Activated T-helper 1 cell treated with anti-CD3 and anti-CD28 coated beads, Interleukin-2, amount 50 U/mL, for 16 hours (primary cell): ENCODE data around the gene PLPPR1.

Experiments
- DNase-seq, 2 donors: peaks; one replicate each; pipeline ENCODE4 v3.0.0-alpha.2; 2020; ENCODE audit warnings: low read depth in 1 of 2, low spot score in 1 of 2

The PLPPR1 gene

GRCh38 chr9:101047848-101048397 lies 19.4 kb downstream of the PLPPR1 start:
- DNase-seq, result no peak

GRCh38 chr9:101050650-101051049 lies 22.1 kb downstream of the PLPPR1 start:
- no peak for DNase-seq

- no peak for DNase-seq
Measured at GRCh38 chr9:101054657-101055056, 26.1 kb downstream of the PLPPR1 start.

- DNase-seq, result no peak
Measured at GRCh38 chr9:101055516-101055915, 27.0 kb downstream of the PLPPR1 start.

- DNase-seq, result no peak
Measured at GRCh38 chr9:101062686-101063085, 34.2 kb downstream of the PLPPR1 start.

GRCh38 chr9:101063192-101063591 lies 34.7 kb downstream of the PLPPR1 start:
- DNase-seq, result no peak

GRCh38 chr9:101064206-101064605 lies 35.7 kb downstream of the PLPPR1 start:
- no peak for DNase-seq

- DNase-seq, result no peak
Measured at GRCh38 chr9:101065930-101066329, 37.4 kb downstream of the PLPPR1 start.

- no peak for DNase-seq
Measured at GRCh38 chr9:101068696-101069095, 40.2 kb downstream of the PLPPR1 start.

GRCh38 chr9:101072259-101072658 lies 43.7 kb downstream of the PLPPR1 start:
- no peak for DNase-seq

- no peak for DNase-seq
Measured at GRCh38 chr9:101073122-101073521, 44.6 kb downstream of the PLPPR1 start.

- no peak for DNase-seq
Measured at GRCh38 chr9:101081641-101082040, 53.1 kb downstream of the PLPPR1 start.

GRCh38 chr9:101083448-101084202 lies 55.1 kb downstream of the PLPPR1 start:
- DNase-seq, result no peak

- DNase-seq, result no peak
Measured at GRCh38 chr9:101087426-101087825, 58.9 kb downstream of the PLPPR1 start.

- no peak for DNase-seq
Measured at GRCh38 chr9:101092922-101093321, 64.4 kb downstream of the PLPPR1 start.

GRCh38 chr9:101093620-101094019 lies 65.1 kb downstream of the PLPPR1 start:
- no peak for DNase-seq

GRCh38 chr9:101094686-101095085 lies 66.2 kb downstream of the PLPPR1 start:
- DNase-seq, result no peak

GRCh38 chr9:101097210-101097609 lies 68.7 kb downstream of the PLPPR1 start:
- no peak for DNase-seq

- DNase-seq, result no peak
Measured at GRCh38 chr9:101098392-101098791, 69.9 kb downstream of the PLPPR1 start.

- DNase-seq, result no peak
Measured at GRCh38 chr9:101114317-101114716, 85.8 kb downstream of the PLPPR1 start.

- no peak for DNase-seq
Measured at GRCh38 chr9:101115102-101115501, 86.6 kb downstream of the PLPPR1 start.

GRCh38 chr9:101117161-101117560 lies 88.6 kb downstream of the PLPPR1 start:
- DNase-seq, result no peak

GRCh38 chr9:101119206-101119819 lies 90.8 kb downstream of the PLPPR1 start:
- DNase-seq, result no peak
